ENCODE measurements around the gene EXOC1L.

DNA sequence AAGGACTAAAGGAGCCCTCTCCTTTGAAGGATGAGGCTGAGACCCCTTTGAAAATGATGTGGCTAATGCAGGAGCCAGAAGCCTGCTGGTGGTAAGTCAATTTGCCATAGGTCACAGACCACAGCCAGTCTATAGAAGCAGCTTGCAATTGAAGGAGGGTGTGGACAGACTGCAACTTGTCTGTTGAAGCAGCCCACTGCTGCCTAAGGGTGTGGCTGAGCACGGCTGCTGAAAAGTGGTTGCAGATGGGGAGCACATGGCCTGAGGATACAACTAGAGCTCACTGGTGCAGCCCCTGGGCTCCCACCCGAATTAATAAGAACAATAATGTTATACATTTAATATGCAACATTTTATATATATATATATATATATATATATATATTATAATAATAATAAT is 11.4 kb upstream of the EXOC1L start:
- no peak for TF ChIP-seq EZH2 (IDR thresholded peaks at IDR 0.05; ENCODE audit: low read length)
- TF ChIP-seq, protein P1, sequence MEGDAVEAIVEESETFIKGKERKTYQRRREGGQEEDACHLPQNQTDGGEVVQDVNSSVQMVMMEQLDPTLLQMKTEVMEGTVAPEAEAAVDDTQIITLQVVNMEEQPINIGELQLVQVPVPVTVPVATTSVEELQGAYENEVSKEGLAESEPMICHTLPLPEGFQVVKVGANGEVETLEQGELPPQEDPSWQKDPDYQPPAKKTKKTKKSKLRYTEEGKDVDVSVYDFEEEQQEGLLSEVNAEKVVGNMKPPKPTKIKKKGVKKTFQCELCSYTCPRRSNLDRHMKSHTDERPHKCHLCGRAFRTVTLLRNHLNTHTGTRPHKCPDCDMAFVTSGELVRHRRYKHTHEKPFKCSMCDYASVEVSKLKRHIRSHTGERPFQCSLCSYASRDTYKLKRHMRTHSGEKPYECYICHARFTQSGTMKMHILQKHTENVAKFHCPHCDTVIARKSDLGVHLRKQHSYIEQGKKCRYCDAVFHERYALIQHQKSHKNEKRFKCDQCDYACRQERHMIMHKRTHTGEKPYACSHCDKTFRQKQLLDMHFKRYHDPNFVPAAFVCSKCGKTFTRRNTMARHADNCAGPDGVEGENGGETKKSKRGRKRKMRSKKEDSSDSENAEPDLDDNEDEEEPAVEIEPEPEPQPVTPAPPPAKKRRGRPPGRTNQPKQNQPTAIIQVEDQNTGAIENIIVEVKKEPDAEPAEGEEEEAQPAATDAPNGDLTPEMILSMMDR (optimal IDR thresholded peaks at IDR 0.05 in 1 of 3, IDR thresholded peaks at IDR 0.05 in 1 of 3, conservative IDR thresholded peaks at IDR 0.05 in 1 of 3; ENCODE audit: extremely low read depth in 1 of 3, insufficient read depth in 2 of 3, low read length in 3 of 3): no peak

All from keratinocyte (primary cell).